Right lobe of liver (tissue), 4 donors: ENCODE data around the gene TBCA.

Experiments
- CTCF ChIP-seq, 4 donors: fragments of 200-600 bp in 3 of 4; fragments of 450-650 bp in 1 of 4; IDR thresholded peaks; one replicate each; pipeline versions ENCODE4 v1.5.1 to v1.8.0; 2016 to 2022; ENCODE audit warnings: antibody characterized with exemption in 4 of 4, mild to moderate bottlenecking in 2 of 4
- POLR2A ChIP-seq: fragments of 450-650 bp; IDR thresholded peaks from one replicate; pipeline ENCODE4 v1.6.1; 2017; ENCODE audit warnings: antibody characterized with exemption, mild to moderate bottlenecking
- donor health status: DM: no; HTN: no; CAD: no.
- donor health status: DM: no; HTN: no; CAD: no.
- donor health status: DM: no; HTN: yes; CAD: no.

- TF ChIP-seq CTCF (IDR thresholded peaks at IDR 0.05) (no peak), POLR2A (no peak)
Observed at GRCh38 chr5:77767301-77767700, 8.8 kb downstream of the TBCA start.
